Measurements from ENCODE around the gene TPRG1. TPM values are rescaled to one million over a fixed set of nuclear protein-coding genes. Genes with fewer than 3 reads are reported as not detected.

The TPRG1 gene
- total and polyA plus RNA-seq, 2 donors (not counting 1 experiment from before 2014, with no cell fraction given) = 0.21 to 0.39 TPM

DNA sequence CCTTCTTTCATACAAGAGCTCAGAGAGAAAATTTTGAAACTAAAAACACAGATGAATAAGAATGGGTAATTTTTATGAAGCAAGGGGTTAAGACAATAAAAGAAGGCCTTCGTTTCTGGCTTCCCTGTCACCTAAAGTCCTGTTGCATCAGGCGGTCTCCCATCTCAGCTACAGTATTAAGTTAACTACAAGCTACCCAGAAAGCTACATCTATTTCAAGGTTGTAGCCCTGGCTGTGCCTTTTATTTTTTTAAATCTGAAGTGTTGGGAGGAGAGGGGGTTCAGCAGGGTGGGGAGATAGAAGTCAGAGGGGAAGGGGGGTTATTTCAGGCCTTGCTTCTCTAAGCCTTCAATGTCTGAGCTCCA lies 183.3 kb downstream of the TPRG1 start:
- intact Hi-C loops (cut with micrococcal nuclease) = no loop called here
- H3K36me3 ChIP-seq (replicated peaks in 1 of 2; ENCODE audit: control extremely low read depth in 1 of 2, control insufficient read depth in 1 of 2, extremely low read depth in 1 of 2, insufficient read depth in 2 of 2, low read length in 1 of 2) = no peaks in the 10 kb centered on the region
- H3K4me2 ChIP-seq (replicated peaks; ENCODE audit: low read depth, low read length, poor library complexity, severe bottlenecking) = no peak overlapping the region
- H3K27ac Mint-ChIP-seq = no peak overlapping the region
- no peak for ATAC-seq (ENCODE audit: low read depth)
- no peak overlapping the region for H3K9ac ChIP-seq (ENCODE audit: low read length)
- H3K9me3 ChIP-seq (ENCODE audit: control extremely low read depth in 1 of 3, control insufficient read depth in 2 of 3, insufficient read depth in 1 of 3, low read length in 2 of 3) = peaks cover 0 to 3% (median 0%) of the 10 kb centered on the region in 3 donors
- WGBS (ENCODE audit: insufficient coverage) = 60% methylated on average over 1 of the region's 2 CpGs
- ChIA-PET CTCF (interaction anchor here (1.2 kb wide), 1 partner anchor 9 kb away, joined by 3 read pairs; no protein-coding TSS in a partner anchor), POLR2A (no interaction called here)
- H3K4me1 ChIP-seq (ENCODE audit: control insufficient read depth in 2 of 2, insufficient read depth in 2 of 2, low read length in 2 of 2) = no peaks in the 10 kb centered on the region
- H4K20me1 ChIP-seq (ENCODE audit: control insufficient read depth, insufficient read depth, low read length, poor library complexity, severe bottlenecking) = no peaks in the 10 kb centered on the region
- no peak overlapping the region for H3K4me3 Mint-ChIP-seq
- no peaks in the 10 kb centered on the region for H3K9me3 Mint-ChIP-seq (ENCODE audit: insufficient read depth)
- no peak for DNase-seq
- H3K27me3 Mint-ChIP-seq = no peaks in the 10 kb centered on the region
- H2AFZ ChIP-seq (ENCODE audit: insufficient read depth, low read depth, low read length, poor library complexity, severe bottlenecking) = no peak overlapping the region
- H3K27ac ChIP-seq (ENCODE audit: low read length in 2 of 2) = no peak overlapping the region
- no peak overlapping the region for H3K4me3 ChIP-seq (ENCODE audit: control extremely low read depth in 1 of 5, extremely low read depth in 1 of 5, insufficient read depth in 1 of 5, low read depth in 2 of 5, low read length in 4 of 5)
- H3K79me2 ChIP-seq (ENCODE audit: control insufficient read depth, insufficient read depth, low read length) = no peaks in the 10 kb centered on the region
- H3K4me1 Mint-ChIP-seq = no peaks in the 10 kb centered on the region
- TF ChIP-seq, protein P1, sequence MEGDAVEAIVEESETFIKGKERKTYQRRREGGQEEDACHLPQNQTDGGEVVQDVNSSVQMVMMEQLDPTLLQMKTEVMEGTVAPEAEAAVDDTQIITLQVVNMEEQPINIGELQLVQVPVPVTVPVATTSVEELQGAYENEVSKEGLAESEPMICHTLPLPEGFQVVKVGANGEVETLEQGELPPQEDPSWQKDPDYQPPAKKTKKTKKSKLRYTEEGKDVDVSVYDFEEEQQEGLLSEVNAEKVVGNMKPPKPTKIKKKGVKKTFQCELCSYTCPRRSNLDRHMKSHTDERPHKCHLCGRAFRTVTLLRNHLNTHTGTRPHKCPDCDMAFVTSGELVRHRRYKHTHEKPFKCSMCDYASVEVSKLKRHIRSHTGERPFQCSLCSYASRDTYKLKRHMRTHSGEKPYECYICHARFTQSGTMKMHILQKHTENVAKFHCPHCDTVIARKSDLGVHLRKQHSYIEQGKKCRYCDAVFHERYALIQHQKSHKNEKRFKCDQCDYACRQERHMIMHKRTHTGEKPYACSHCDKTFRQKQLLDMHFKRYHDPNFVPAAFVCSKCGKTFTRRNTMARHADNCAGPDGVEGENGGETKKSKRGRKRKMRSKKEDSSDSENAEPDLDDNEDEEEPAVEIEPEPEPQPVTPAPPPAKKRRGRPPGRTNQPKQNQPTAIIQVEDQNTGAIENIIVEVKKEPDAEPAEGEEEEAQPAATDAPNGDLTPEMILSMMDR (IDR thresholded peaks at IDR 0.05) = no peak
- no peak for TF ChIP-seq EZH2 (IDR thresholded peaks at IDR 0.05; ENCODE audit: borderline replicate concordance, insufficient read depth, low read depth, low read length, poor library complexity, severe bottlenecking)
- peaks cover 0 to 3% (median 0%) of the 10 kb centered on the region in 4 experiments for H3K27me3 ChIP-seq (replicated peaks in 1 of 4; ENCODE audit: control extremely low read depth in 1 of 4, control insufficient read depth in 3 of 4, insufficient read depth in 4 of 4, low read length in 3 of 4)

DNA sequence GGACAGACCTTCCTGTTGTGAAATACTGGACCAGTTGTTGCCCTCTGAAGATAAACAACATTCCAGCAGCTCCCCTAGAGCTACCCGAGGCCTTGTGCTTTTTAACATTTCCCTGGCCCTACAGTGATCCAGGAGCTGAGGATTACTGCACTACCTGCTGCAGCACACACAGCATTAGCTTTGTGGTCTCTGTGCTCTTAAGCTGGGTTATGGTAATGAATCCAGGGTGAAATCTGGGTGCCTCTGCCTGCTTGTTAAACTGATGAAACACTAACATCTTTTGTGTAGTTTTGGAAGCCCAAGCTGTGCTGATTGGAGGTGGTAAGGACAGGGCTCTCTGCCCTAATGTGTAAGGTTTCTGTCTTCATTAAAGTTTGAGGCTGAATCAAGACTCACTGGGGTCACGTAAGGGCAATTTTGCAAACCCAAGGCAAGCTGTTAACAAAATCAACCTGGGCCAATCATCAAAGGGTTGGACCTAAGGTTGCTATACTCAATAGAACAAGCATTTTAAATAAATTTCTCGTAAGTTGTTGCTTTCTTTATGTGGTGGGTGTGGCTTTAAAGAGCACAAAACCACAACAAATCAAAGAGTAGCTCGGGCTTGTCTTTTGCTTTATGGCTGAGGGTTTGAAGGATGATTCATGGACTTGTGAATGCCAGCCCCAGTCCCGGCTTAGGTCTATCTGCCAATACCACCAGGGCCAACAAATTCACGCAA lies 183.9 kb downstream of the TPRG1 start:
- intact Hi-C loops (cut with micrococcal nuclease) = no loop called here
- no peaks in the 10 kb centered on the region for H3K4me1 Mint-ChIP-seq
- no peaks in the 10 kb centered on the region for H3K36me3 ChIP-seq (replicated peaks in 1 of 2; ENCODE audit: control extremely low read depth in 1 of 2, control insufficient read depth in 1 of 2, extremely low read depth in 1 of 2, insufficient read depth in 2 of 2, low read length in 1 of 2)
- no peaks in the 10 kb centered on the region for H4K20me1 ChIP-seq (ENCODE audit: control insufficient read depth, insufficient read depth, low read length, poor library complexity, severe bottlenecking)
- no peaks in the 10 kb centered on the region for H3K27me3 Mint-ChIP-seq
- no peak overlapping the region for H3K27ac ChIP-seq (ENCODE audit: low read length in 2 of 2)
- 85% methylated on average over 2 of the region's 6 CpGs for WGBS (ENCODE audit: insufficient coverage)
- TF ChIP-seq, protein P1 (IDR thresholded peaks at IDR 0.05) = no peak
- no peak for TF ChIP-seq EZH2 (IDR thresholded peaks at IDR 0.05; ENCODE audit: borderline replicate concordance, insufficient read depth, low read depth, low read length, poor library complexity, severe bottlenecking)
- no peak overlapping the region for H3K9ac ChIP-seq (ENCODE audit: low read length)
- H3K27me3 ChIP-seq (replicated peaks in 1 of 4; ENCODE audit: control extremely low read depth in 1 of 4, control insufficient read depth in 3 of 4, insufficient read depth in 4 of 4, low read length in 3 of 4) = peaks cover 0 to 3% (median 0%) of the 10 kb centered on the region in 4 experiments
- POLR2A ChIA-PET = no interaction called here
- CTCF ChIA-PET = interaction anchor here (1.2 kb wide), 1 partner anchor 9 kb away, joined by 3 read pairs; no protein-coding TSS in a partner anchor
- peaks cover 0 to 3% (median 0%) of the 10 kb centered on the region in 3 donors for H3K9me3 ChIP-seq (ENCODE audit: control extremely low read depth in 1 of 3, control insufficient read depth in 2 of 3, insufficient read depth in 1 of 3, low read length in 2 of 3)
- H3K4me3 Mint-ChIP-seq = no peak overlapping the region
- ATAC-seq (ENCODE audit: low read depth) (no peak), DNase-seq (no peak)
- no peak overlapping the region for H3K4me3 ChIP-seq (ENCODE audit: control extremely low read depth in 1 of 5, extremely low read depth in 1 of 5, insufficient read depth in 1 of 5, low read depth in 2 of 5, low read length in 4 of 5)
- no peaks in the 10 kb centered on the region for H3K4me1 ChIP-seq (ENCODE audit: control insufficient read depth in 2 of 2, insufficient read depth in 2 of 2, low read length in 2 of 2)
- no peak overlapping the region for H2AFZ ChIP-seq (ENCODE audit: insufficient read depth, low read depth, low read length, poor library complexity, severe bottlenecking)
- H3K9me3 Mint-ChIP-seq (ENCODE audit: insufficient read depth) = no peaks in the 10 kb centered on the region
- H3K27ac Mint-ChIP-seq = no peak overlapping the region
- no peaks in the 10 kb centered on the region for H3K79me2 ChIP-seq (ENCODE audit: control insufficient read depth, insufficient read depth, low read length)
- H3K4me2 ChIP-seq (replicated peaks; ENCODE audit: low read depth, low read length, poor library complexity, severe bottlenecking) = no peak overlapping the region

Data from B cell (primary cell).